Measurements from ENCODE around the gene ATG9B.
A peak's percentile ranks its signal among the peaks of the same experiment; 100 is the strongest.

The ATG9B gene

DNA sequence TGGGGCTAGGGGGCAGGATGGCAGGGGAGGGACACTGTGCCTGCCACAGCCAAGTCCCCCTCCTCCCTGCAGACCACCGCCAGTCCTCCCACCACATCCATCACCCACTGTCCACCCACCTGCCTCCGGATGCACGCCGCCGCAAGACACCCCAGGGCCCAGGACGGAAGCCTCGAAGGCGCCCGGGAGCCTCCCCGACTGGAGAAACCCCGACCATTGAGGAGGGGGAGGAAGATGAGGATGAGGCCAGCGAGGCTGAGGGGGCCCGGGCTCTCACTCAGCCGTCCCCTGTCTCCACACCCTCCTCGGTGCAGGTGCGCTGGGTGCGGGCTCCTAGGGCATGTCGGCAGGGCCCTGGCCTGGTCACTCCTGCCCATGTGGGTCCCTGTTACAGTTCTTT is 40.2 kb upstream of the ATG9B start:
- no peak overlapping the region for H3K9ac ChIP-seq (ENCODE audit: low read length)
- H3K4me3 ChIP-seq (ENCODE audit: low read depth in 1 of 2, low read length in 2 of 2), result no peak overlapping the region
- no peaks in the 10 kb centered on the region for H3K27me3 ChIP-seq (ENCODE audit: control insufficient read depth in 1 of 2, insufficient read depth in 2 of 2, low read length in 2 of 2)
- peaks cover 44% of the 10 kb centered on the region for H3K36me3 ChIP-seq (ENCODE audit: insufficient read depth, low read length)
- H3K4me1 ChIP-seq (ENCODE audit: insufficient read depth, low read length), result peaks cover 27% of the 10 kb centered on the region
- no peak overlapping the region for H3K27ac ChIP-seq (ENCODE audit: low read depth, low read length)
- H3K9me3 ChIP-seq (ENCODE audit: low read length), result no peaks in the 10 kb centered on the region

DNA sequence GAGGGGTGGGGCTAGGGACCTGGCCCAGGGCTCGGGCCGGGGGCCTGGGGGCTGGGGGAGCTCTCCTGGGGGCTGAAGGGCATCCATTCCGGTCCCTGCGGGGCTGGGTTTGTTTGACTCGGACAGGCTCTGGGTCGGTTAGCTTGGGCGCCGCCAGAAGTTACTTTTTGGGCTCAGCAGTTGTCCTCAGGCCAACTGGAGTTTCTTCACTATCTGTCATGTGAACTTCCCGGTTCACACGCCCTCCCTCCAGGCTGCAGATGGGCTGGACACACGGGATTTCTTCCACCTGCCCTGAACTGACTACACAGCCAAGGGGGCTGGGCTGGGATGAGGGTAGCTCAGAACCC is 38.9 kb upstream of the ATG9B start:
- H3K4me3 ChIP-seq (ENCODE audit: low read depth in 1 of 2, low read length in 2 of 2), result peak overlapping the region in 1 of 2 donors; percentile 13
- H3K9me3 ChIP-seq (ENCODE audit: low read length), result no peaks in the 10 kb centered on the region
- no peaks in the 10 kb centered on the region for H3K27me3 ChIP-seq (ENCODE audit: control insufficient read depth in 1 of 2, insufficient read depth in 2 of 2, low read length in 2 of 2)
- no peak overlapping the region for H3K9ac ChIP-seq (ENCODE audit: low read length)
- peaks cover 36% of the 10 kb centered on the region for H3K36me3 ChIP-seq (ENCODE audit: insufficient read depth, low read length)
- peak overlapping the region; percentile 44 for H3K27ac ChIP-seq (ENCODE audit: low read depth, low read length)
- H3K4me1 ChIP-seq (ENCODE audit: insufficient read depth, low read length), result peaks cover 37% of the 10 kb centered on the region

DNA sequence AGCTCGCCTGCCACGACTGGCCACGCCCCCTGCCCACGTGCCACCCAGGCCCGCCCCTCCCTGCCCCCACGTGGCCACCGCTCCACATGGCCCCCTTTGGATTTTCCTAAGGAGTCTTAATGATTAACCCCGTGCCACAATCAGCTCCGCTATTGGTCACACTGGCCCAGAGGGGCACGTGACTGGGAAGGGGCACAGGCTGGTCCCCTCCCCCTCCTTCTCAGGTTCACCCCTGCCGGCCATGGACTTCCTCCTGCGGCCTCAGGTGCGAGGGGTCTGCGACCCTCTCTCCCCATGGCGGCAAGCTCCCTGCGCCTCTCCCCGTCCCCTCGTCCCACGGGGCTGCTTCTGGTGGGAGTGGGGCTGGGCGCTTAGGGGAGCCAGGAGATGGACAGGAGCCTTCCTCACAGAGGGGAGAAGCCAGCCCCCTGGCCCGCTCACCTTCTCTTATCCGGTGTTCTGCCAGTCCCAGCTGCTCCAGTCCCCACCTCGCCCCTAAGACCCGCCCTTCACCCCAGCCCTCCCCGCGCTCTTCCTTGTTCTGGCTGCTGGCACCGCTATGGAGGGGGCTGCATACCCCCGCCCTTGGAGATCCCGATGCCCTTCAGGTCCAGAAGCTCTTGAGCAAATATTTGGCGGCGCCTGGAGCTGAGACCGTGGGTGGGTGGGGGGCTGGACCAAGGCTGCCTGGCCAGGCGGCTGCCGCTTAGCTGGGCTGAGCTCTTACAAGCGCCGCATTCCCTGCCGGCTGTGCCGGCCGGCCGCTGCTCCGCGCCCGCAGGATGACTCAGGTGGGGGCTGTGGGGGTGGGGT is 38.3 kb upstream of the ATG9B start:
- Histone ChIP-seq H3K4me3 (ENCODE audit: low read depth in 1 of 2, low read length in 2 of 2) (peak overlapping the region in 1 of 2 donors; percentile 13), H3K9ac (ENCODE audit: low read length) (no peak overlapping the region), H3K4me1 (ENCODE audit: insufficient read depth, low read length) (peaks cover 37% of the 10 kb centered on the region)

DNA sequence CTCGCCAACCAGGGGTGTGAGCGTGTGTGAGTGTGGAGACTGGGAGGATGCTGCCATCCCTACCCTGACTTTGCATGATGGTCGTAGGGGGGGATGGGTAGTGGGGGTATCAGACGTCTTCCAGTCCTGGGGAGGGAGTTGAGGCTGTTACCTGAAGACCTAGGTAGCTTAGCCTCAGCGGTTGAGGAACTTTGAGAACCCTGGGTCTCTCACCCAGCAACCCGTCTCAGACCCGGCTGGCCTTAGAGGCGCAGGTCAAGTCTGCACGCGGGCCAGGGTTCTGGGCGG is 37.8 kb upstream of the ATG9B start:
- peak overlapping the region; percentile 97 for H3K27ac ChIP-seq (ENCODE audit: low read depth, low read length)
- no peaks in the 10 kb centered on the region for H3K9me3 ChIP-seq (ENCODE audit: low read length)
- peaks cover 41% of the 10 kb centered on the region for H3K4me1 ChIP-seq (ENCODE audit: insufficient read depth, low read length)
- H3K9ac ChIP-seq (ENCODE audit: low read length), result peak overlapping the region; percentile 60
- H3K27me3 ChIP-seq (ENCODE audit: control insufficient read depth in 1 of 2, insufficient read depth in 2 of 2, low read length in 2 of 2), result no peaks in the 10 kb centered on the region
- peak overlapping the region in 1 of 2 donors; percentile 97 for H3K4me3 ChIP-seq (ENCODE audit: low read depth in 1 of 2, low read length in 2 of 2)
- H3K36me3 ChIP-seq (ENCODE audit: insufficient read depth, low read length), result peaks cover 24% of the 10 kb centered on the region

More for the DNA sequence above, 38.3 kb upstream of the ATG9B start:
- Histone ChIP-seq H3K27me3 (ENCODE audit: control insufficient read depth in 1 of 2, insufficient read depth in 2 of 2, low read length in 2 of 2) (no peaks in the 10 kb centered on the region), H3K9me3 (ENCODE audit: low read length) (no peaks in the 10 kb centered on the region), H3K36me3 (ENCODE audit: insufficient read depth, low read length) (peaks cover 30% of the 10 kb centered on the region), H3K27ac (ENCODE audit: low read depth, low read length) (peak overlapping the region; percentile 97)

DNA sequence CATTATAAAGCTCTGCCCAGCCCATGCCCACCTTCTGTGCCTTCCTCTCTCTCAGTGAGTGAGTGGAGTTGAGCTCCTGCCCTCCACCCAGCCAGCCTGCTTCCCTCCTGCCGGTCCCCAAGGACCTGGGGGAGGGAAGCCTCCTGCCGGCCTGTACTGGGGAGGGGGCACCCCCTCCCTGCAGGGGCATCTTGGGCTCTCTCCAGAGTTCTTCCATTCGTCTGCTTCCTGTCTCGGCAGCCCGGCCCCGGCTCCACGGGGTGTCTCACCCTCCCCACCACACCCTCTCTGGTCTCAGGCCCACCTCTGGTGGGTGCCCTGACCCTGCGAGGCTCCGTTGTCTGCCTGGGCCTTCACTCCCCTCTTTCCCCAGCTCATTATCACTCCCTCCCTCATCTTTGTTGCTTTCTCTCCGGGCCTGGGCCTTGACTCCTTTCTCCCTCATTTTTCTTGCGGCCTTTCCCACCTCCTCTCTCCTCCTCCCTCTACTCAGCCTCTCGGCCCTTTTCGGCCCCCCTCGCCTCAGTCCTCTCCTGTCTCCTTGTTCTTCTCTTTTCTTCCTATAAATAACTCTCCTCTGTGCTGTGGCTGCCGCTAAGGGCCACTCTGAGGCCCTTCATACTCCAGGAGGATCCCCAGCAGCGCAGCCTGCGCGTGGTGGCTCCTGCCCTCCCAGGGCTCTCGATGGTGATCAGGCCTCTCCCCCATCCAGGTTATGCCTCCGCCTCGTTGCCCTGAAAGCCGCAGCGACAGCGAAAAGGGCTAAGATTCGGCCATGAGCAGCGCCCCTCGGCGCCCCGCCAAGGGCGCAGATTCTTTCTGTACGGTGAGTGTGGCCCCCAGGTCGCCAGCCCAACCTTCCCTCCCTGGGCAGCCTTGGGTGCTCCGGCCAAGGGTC is 37.2 kb upstream of the ATG9B start:
- H3K9ac ChIP-seq (ENCODE audit: low read length), result peak overlapping the region; percentile 60
- H3K36me3 ChIP-seq (ENCODE audit: insufficient read depth, low read length), result peaks cover 20% of the 10 kb centered on the region
- peak overlapping the region; percentile 38 to 97 for H3K4me3 ChIP-seq (ENCODE audit: low read depth in 1 of 2, low read length in 2 of 2)
- no peaks in the 10 kb centered on the region for H3K27me3 ChIP-seq (ENCODE audit: control insufficient read depth in 1 of 2, insufficient read depth in 2 of 2, low read length in 2 of 2)
- peaks cover 46% of the 10 kb centered on the region for H3K4me1 ChIP-seq (ENCODE audit: insufficient read depth, low read length)
- H3K9me3 ChIP-seq (ENCODE audit: low read length), result no peaks in the 10 kb centered on the region
- H3K27ac ChIP-seq (ENCODE audit: low read depth, low read length), result peak overlapping the region; percentile 97

DNA sequence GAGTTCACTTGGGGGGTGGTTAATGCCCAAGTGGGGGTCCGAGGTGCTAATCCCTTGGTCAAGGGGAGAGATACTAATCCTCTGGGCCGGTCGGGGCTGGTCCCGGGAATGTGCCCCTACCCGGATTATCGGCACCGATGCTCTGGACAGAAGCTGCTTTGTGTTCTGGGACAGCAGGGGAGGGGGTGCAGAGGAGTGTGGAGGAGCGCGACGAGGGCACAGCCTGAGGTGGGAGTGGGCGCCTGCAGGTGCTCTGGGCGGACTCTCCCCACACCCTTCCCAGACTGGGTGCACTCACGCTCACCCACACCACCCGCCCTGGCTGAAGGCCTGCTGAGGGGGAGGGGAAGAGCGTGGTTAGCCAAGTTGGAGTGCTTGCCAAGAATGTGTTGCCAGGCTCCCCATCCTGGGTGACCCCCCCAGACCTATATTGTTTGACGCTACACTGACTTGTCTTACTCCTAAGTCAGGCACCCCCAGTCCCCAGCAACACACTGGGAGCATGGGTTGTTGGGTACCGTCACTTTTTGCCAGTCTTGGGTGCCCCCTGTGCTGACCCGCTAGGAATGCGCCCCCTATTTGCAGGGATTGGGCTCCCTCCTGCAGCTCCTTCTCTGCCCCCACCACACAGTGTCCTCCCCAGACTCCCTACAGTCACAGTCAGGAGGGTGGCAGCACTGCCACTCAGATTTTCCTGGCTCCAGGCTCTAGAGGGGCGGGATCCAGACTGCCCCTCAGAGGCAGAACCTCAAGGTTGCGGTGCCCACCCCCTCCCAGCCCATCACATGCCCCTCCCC is 36.3 kb upstream of the ATG9B start:
- Histone ChIP-seq H3K9me3 (ENCODE audit: low read length) (no peaks in the 10 kb centered on the region), H3K27ac (ENCODE audit: low read depth, low read length) (peak overlapping the region; percentile 97), H3K4me3 (ENCODE audit: low read depth in 1 of 2, low read length in 2 of 2) (peak overlapping the region; percentile 94 to 97), H3K36me3 (ENCODE audit: insufficient read depth, low read length) (peaks cover 12% of the 10 kb centered on the region), H3K27me3 (ENCODE audit: control insufficient read depth in 1 of 2, insufficient read depth in 2 of 2, low read length in 2 of 2) (no peaks in the 10 kb centered on the region), H3K9ac (ENCODE audit: low read length) (peak overlapping the region; percentile 60), H3K4me1 (ENCODE audit: insufficient read depth, low read length) (peaks cover 47% of the 10 kb centered on the region)

DNA sequence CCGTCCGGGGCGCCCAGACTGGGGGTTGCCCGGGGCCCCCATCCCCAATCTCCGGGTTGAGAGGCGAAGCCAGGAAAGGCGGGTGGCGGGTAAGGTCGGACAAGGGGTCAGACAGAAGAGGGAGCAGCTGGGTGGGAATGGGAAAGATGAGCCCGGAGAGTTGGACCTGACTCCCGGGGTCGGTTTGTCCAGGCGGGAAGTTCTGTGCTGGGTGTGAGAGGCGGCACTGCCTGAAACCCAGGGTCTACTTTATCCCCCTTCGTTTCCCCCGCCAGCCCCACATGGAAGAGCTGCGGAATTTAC is 35.8 kb upstream of the ATG9B start:
- no peaks in the 10 kb centered on the region for H3K27me3 ChIP-seq (ENCODE audit: control insufficient read depth in 1 of 2, insufficient read depth in 2 of 2, low read length in 2 of 2)
- no peaks in the 10 kb centered on the region for H3K9me3 ChIP-seq (ENCODE audit: low read length)
- peak overlapping the region; percentile 97 for H3K27ac ChIP-seq (ENCODE audit: low read depth, low read length)
- H3K36me3 ChIP-seq (ENCODE audit: insufficient read depth, low read length), result peaks cover 6% of the 10 kb centered on the region
- H3K4me1 ChIP-seq (ENCODE audit: insufficient read depth, low read length), result peaks cover 47% of the 10 kb centered on the region
- H3K9ac ChIP-seq (ENCODE audit: low read length), result peak overlapping the region; percentile 60
- H3K4me3 ChIP-seq (ENCODE audit: low read depth in 1 of 2, low read length in 2 of 2), result peak overlapping the region; percentile 94 to 97

DNA sequence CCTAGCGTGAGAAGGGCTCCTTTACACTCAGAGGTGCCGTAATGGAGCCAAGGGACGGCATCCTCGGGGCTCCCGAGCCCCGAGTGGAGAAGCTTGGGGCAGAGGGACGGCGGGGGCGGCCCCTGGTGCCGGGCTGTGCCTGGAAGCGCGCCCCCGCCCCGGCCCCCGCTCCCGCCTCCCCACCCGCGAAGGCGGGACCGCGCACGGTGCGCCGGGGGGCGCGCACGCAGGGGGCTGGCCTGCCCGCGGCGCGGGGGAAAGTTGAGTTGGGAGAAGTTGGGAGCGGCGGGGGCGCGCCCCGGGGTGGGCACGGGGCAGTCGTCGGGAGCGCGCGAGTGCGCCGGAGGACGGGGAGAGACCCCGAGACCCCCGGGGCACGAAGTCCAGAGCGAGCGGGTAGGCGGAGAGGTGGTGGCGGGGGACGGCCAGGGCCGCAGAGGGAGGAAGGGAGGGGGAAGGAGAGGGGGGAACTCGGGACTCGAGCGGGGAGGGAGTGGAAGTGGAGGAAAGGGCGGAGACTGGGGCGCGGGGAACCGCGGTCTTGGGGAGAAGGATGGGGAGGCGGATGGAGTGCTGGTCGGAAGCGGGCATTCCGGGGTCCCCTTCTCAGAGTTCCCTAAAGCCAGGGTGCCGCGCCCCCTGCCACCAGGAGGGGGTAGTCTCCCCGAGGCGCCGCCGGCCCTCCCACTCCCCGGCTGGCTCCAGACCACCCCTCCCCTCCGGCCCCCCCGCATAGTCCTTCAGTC is 35.2 kb upstream of the ATG9B start, which contains the start of gene SLC4A2:
Gene SLC4A2 (plus strand): TSS at position 223 of the 746 bp plus-strand sequence. CDS start 2,399 bp downstream, outside the sequence.
- H3K36me3 ChIP-seq (ENCODE audit: insufficient read depth, low read length), result peaks cover under 1% of the 10 kb centered on the region
- H3K27ac ChIP-seq (ENCODE audit: low read depth, low read length), result peak within 1 kb of the TSS; percentile 97
- peaks cover 47% of the 10 kb centered on the region for H3K4me1 ChIP-seq (ENCODE audit: insufficient read depth, low read length)
- peak within 1 kb of the TSS; percentile 94 to 97 for H3K4me3 ChIP-seq (ENCODE audit: low read depth in 1 of 2, low read length in 2 of 2)
- H3K27me3 ChIP-seq (ENCODE audit: control insufficient read depth in 1 of 2, insufficient read depth in 2 of 2, low read length in 2 of 2), result no peaks in the 10 kb centered on the region
- H3K9me3 ChIP-seq (ENCODE audit: low read length), result no peaks in the 10 kb centered on the region
- H3K9ac ChIP-seq (ENCODE audit: low read length), result peak within 1 kb of the TSS; percentile 88

DNA sequence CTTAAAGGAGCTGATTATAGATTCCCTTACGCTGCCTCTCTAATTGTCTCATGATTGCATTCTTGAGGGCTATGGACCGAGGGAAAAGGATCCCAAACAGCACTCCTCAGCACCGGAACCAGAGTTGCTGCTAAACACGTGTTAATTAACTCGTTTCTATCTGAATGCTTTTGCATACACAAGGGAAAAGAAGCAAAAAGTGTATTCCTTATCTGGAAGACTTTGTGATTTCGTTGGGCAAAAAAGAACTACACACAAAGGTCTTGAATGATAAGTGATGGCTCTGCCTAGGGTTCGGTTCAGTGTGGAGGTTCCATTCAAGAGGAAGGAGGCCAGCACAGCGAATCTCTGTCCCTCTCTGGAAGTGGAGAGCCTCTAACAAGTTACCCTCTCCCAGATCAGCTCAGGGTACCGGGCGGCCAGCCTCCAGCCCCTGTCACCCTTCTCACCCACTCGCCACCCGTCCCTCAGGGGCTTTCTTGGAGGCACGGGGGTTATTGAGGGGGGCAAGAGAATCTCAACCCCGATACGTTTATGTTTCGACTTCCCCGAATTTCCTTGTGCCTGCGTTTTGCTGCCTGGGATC is 34.6 kb upstream of the ATG9B start:
- Histone ChIP-seq H3K27ac (ENCODE audit: low read depth, low read length) (peak overlapping the region; percentile 97), H3K9me3 (ENCODE audit: low read length) (no peaks in the 10 kb centered on the region), H3K4me3 (ENCODE audit: low read depth in 1 of 2, low read length in 2 of 2) (peak overlapping the region; percentile 94 to 97), H3K9ac (ENCODE audit: low read length) (peak overlapping the region; percentile 88), H3K4me1 (ENCODE audit: insufficient read depth, low read length) (peaks cover 47% of the 10 kb centered on the region), H3K36me3 (ENCODE audit: insufficient read depth, low read length) (no peaks in the 10 kb centered on the region), H3K27me3 (ENCODE audit: control insufficient read depth in 1 of 2, insufficient read depth in 2 of 2, low read length in 2 of 2) (no peaks in the 10 kb centered on the region)

DNA sequence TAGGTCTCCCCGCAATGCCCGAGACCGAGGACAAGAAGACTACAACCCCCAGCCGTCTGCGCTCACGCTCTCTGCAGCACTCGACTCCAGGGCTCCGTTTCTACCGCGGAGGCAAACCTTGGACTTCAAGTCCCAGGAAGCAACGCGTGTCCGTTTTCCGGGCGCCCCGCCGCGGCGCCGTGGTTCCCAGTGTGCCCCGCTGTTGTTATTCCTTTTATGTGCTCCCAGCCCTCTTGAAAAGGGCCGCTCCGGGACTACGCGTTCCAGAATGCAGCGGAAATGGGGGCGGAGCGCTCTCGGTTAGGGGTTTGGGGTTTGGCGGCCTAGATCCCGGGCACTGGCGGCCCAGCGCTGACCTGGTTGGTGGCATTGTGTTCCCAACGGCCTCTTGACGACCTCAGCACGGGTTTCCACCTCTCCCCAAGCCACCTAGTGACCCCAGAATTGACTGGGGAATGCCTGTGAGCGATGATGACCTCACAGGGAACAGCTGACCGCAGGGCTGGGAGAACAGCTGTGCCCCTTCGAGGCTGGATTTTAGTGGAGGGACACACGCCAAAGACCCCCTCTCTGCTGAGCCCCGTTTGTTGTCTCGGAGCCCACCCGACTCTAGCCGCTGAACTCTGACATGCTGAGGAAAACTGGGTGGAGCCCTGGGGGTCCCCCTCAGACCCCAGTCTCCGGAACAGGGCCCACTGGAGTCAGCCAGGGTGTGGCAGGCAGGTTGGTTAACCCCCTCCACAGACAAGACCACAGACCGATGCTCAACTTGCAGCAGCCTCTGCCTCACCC is 33.9 kb upstream of the ATG9B start:
- Histone ChIP-seq H3K36me3 (ENCODE audit: insufficient read depth, low read length) (no peaks in the 10 kb centered on the region), H3K9ac (ENCODE audit: low read length) (peak overlapping the region; percentile 88), H3K9me3 (ENCODE audit: low read length) (no peaks in the 10 kb centered on the region), H3K4me3 (ENCODE audit: low read depth in 1 of 2, low read length in 2 of 2) (peak overlapping the region; percentile 44 to 97), H3K27me3 (ENCODE audit: control insufficient read depth in 1 of 2, insufficient read depth in 2 of 2, low read length in 2 of 2) (no peaks in the 10 kb centered on the region), H3K4me1 (ENCODE audit: insufficient read depth, low read length) (peaks cover 44% of the 10 kb centered on the region), H3K27ac (ENCODE audit: low read depth, low read length) (peak overlapping the region; percentile 97)
